NCI-H2107 treated with DMSO at 0.1 percent for 48 hours (cell line): ENCODE data around the gene KIAA1614.
A peak's percentile ranks its signal among the peaks of the same experiment; 100 is the strongest.
"Not testable (repeated sequence)": the region's sequence is repeated elsewhere in the genome, so short reads cannot be mapped to it uniquely, and the experiment has no call there.

ENCODE experiments used
- DNase-seq: peaks from one replicate; lab custom pipeline; 2025; ENCODE audit not compliant: unreplicated experiment; lab: John Stamatoyannopoulos, UW

Gene KIAA1614

DNA sequence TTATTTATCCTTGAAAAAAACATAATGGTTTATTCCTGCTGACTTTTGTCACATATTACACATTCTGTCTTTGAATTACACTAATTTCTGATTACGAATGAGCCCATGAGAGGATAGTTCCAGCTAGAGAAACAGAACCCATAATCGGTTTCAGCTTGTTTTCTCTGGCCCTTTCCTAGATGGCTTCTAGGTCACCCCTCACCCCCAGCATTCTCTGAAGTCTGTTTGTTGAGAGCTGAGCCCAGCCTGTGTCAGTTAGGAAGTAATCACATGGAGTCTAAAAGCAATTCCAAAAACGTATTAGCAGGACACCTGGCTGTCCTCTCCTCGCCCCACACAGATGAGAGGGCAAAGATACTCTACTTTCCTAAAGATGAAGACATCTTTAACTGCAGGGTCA lies 48.9 kb downstream of the KIAA1614 start:
- peak; percentile 16 for DNase-seq

- peak; percentile 62 for DNase-seq
These were observed 49.5 kb downstream of the KIAA1614 start for GRCh38 chr1:180962178-180962577.

DNA sequence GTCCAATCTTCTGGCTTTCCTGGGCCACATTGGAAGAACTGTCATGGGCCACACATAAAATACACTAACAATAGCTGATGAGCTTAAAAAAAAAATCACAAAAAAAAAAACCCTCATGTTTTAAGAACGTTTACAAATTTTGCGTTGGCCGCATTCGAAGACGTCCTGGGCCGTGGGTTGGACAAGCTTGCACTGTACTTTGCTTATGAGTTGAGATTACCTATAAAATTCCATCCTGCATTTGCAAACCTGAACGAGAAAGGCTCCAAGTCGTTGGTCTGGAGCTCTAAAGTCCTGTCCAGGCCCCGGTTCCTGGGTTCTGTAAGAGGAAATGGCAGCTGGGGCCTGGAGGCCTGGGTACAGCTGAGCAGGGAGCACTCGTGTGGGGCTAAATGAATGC lies 51.4 kb downstream of the KIAA1614 start:
- no peak for DNase-seq

DNA sequence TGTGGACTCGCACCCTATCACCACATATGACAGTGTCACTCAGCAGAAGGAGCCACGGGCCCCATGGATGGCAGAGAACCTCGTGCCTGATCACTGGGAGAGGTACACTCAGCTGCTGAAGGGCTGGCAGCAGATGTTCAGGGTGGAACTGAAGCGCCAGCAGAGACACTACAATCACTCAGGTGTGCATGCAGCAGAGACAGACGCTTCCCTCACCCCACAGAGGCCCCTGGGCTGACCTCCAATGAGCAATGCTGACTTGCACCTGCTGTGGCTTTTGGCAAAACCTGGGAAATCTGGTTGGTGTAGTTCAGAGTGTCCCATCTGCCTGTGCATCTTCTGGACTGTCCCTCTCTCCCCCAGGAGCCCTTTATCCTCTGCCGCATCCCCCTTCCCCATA lies 51.9 kb downstream of the KIAA1614 start:
- DNase-seq = peak; percentile 67

DNA sequence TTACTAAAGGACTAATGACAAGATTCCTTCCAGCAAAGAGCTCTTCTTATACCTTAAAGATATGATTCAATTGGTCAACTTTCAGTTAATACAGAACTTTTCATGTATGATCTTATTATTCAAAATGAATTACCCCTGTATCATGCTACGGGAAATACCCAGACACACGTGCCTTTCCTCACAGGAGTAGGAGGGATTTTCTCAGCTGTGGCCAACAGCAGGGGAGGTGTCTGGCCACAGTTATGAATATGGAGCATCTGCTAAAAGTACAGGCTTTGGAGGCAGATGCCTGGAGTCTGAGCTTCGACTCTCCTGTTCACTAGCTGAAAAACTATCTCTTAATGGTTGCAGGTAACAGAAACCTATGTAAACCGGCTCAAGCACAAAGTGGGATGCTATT lies 53.6 kb downstream of the KIAA1614 start:
- no peak for DNase-seq

DNA sequence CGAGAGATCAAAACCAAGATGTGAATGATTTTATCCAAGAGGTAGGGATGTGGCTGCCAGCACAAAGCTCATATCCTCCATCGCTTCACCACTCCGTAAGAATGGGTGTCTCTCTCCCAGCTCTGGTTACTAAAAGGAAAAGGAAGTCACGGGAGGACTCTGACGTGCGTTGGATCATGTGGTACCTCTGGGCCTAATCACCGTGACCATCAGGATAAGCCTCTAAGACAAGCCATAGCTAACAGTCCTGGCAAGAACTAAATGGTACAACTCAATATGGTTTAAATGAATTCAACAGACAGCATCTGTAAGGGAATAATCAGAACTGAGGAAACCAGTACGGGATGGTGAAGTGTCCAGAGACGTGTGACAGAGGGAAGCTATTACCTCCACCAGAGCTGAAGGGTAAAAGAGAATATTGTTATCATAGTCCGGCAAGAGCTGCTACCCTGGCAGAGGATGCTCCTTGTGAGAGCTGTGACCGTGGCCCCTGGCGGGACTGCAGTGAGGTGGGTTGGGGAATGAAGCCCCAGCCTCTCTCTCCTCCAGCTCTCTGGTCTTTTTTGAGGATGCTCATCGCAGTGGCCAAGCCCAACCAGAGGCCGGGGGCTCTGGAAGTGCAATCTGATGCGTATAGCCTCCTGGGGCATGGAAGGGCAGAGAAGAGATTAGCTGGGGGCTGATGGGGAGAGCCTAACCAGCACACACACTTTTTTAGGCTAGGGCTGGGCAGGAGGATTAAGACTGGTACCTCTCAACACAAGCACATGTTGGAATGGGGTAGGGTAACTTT lies 54.2 kb downstream of the KIAA1614 start:
- no peak for DNase-seq

DNA sequence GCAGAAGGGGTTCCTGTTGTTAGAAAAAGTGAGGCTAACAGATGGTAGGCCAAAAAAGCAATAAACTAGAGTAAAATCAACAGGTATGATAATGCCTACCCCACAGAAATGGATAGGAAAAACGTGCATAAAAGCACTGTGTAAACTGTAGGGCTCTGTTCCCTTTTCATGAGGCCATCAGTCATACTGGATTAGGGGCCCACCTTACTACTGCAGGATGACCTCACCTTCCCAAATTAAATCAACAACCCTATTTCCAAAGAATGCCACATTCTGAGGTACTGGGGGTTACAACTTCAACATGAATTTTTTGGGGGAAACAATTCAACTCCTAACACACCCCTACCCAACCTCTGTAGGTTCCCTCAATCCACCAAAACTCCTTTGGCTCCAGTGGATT lies 54.9 kb downstream of the KIAA1614 start:
- no peak for DNase-seq

DNA sequence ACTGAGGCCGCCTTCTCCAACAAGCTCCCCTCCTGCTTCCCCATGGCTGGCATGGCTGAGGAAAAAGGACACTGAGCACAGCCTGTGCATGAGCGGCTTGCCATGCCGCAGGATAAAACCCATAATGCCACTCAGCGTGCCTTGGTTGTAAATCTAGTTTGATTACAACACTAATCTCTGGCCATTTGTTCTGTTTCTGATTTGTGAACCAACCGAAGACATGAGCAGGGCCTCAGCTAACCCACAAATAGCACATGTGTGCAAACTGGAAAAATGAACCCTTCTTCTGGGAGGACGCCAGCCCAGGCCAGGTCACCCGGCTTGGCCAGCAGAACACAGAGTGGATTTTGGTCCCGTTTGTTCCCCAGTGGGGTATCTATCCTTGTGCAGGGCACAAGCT lies 56.1 kb downstream of the KIAA1614 start:
- DNase-seq = not testable (repeated sequence)

GRCh38 chr1:180969434-180969833 lies 56.7 kb downstream of the KIAA1614 start:
- no peak for DNase-seq

- no peak for DNase-seq
These were observed 57.8 kb downstream of the KIAA1614 start for GRCh38 chr1:180970333-180971079.

DNA sequence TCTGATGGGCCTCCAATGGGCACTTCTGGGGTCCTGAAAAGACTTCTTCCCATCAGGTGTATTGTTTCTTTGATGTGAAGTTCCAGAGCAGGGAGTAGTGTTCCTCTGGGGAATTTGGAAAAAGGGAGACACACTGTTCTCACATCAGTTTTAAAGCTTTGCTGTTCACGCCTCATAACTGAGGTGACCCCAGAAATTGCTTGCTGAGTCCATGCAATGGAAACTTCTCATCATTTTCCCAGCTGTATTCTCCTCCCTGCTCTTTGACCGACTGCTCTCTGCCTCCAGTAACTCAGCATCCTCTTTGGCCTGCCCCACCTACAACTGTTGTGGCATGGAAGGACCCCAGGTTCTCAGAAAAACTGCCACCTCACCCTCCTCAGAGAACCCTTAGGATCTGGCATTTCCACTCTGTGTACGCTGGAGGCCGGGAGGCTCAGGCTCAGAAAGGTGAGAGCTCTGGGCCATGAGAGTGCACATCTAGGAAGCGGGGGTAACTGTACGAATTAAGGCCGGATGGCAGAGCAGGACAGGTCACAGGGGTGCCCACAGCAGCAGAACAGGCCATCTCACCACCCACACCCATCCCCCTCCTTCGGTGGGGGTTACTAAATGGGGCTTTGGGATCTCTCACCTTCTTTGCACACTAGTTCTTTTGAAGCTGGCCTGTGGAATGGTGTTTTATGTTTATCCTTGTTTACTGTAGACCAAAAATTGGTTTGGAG lies 58.7 kb downstream of the KIAA1614 start:
- DNase-seq = no peak

DNA sequence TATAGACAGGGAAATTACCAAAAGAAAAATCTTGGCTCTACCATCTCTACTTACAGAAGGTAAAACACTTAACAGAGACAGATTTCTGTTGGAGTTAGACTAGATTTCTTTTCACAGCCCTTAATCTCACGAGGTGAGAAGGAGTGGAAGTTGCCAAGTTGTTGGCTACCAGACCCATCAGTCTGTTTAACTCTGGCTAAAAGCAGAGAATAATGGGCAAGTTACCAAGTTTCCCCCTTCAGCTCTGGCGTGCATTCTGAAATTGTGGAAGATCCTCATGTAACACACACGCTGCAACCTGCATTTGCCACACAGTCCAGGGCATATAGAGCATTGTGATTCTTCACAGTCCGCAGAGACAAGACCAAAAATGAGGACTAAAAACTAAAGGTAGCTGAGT lies 60.7 kb downstream of the KIAA1614 start:
- DNase-seq = no peak

DNA sequence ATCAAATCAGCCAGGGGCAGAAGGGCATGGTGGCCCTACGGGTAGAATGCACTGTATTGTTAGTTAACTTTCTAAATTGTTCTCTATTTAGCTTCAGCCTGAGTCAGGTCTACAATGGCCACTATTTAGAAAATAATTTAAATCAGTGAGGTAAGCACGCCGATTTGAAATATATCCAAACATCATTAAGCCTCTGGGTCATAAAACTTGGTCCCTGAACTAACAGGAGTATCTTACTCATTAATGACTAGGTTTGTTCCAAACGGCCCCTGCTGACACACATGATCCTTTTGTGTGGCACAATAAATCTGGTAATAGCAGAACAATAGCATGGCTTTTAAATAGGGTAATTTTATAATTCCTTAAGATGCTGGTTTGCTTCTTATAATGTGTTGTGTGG lies 61.5 kb downstream of the KIAA1614 start:
- no peak for DNase-seq

DNA sequence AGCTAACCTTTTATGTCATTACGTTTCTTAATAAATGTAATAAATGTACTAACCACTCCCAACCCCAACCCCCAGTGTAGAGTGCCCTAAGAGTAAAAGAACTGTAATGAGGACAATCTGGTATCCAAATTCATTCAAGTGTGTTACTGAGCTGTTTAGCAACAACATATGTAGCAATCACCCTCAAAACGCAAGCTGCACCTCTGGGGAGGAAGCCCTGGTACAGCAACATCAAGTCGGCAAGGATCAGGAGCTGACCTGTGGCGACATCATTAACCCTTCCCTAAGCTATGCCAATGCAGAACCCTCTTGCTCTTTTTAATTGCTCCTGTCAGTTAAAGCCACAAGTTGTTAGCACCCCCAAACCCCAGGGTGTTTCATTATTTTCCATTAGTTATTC lies 62.9 kb downstream of the KIAA1614 start:
- DNase-seq = no peak

- no peak for DNase-seq
These were observed 63.5 kb downstream of the KIAA1614 start for GRCh38 chr1:180976191-180976590.

DNA sequence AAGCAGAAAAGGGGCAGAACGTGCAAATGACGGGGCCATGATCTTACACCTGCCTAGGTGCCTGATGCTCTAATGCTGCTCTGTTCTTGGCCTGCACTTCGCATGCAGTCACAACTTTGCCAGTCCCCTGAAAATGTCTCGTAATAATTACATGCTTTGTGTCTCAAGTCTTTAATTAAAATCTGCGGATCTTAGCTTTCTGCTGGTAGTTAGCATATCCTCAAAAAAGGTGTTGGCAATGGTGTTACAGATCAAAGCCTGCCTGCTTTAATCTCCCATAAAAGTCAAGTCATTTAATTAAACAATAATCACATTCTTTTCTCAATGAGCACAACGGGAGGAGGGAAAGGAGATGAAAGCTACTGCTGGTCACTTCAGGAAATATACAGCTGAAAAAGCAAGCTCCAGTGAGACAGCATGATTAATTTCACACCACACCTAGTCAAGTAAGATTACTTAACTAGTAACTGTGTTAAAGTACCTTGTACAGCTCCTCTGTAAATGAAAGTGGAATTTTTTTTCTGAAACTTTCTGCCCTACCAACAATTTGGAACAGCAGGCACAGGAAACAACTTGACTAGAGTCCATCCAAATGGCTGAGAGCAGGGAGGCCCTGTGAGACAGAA lies 64.1 kb downstream of the KIAA1614 start:
- DNase-seq = no peak

GRCh38 chr1:180981596-180982387 lies 69.1 kb downstream of the KIAA1614 start:
- DNase-seq = peak; percentile 75

- DNase-seq = no peak
These were observed 69.7 kb downstream of the KIAA1614 start for GRCh38 chr1:180982422-180982821.

GRCh38 chr1:180988253-180988752 lies 75.6 kb downstream of the KIAA1614 start:
- peak; percentile 92 for DNase-seq

DNA sequence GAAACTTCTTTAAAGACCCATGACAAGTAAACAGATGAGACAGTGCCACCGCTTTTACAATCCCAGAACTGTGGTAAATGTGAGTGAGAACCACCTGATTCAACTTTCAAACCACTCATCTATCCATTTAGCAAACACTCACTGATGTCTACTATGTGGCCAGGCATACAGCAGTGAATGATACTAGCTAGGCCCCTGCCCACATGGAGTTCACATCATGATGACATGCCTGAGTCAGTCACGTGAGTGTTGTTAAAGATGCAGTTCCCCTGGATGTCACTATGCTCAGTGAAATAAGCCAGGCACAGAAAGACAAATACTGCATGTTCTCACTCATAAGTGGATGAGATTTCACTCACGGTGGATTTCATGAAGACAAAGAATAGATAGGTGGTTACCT lies 81.6 kb downstream of the KIAA1614 start:
- DNase-seq = no peak
